ENCODE measurements around the gene MMP11.

- TF ChIP-seq, protein P1, sequence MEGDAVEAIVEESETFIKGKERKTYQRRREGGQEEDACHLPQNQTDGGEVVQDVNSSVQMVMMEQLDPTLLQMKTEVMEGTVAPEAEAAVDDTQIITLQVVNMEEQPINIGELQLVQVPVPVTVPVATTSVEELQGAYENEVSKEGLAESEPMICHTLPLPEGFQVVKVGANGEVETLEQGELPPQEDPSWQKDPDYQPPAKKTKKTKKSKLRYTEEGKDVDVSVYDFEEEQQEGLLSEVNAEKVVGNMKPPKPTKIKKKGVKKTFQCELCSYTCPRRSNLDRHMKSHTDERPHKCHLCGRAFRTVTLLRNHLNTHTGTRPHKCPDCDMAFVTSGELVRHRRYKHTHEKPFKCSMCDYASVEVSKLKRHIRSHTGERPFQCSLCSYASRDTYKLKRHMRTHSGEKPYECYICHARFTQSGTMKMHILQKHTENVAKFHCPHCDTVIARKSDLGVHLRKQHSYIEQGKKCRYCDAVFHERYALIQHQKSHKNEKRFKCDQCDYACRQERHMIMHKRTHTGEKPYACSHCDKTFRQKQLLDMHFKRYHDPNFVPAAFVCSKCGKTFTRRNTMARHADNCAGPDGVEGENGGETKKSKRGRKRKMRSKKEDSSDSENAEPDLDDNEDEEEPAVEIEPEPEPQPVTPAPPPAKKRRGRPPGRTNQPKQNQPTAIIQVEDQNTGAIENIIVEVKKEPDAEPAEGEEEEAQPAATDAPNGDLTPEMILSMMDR (IDR thresholded peaks at IDR 0.05; ENCODE audit: poor library complexity), result peak; percentile 81
- TF ChIP-seq EZH2 (IDR thresholded peaks at IDR 0.05; ENCODE audit: borderline replicate concordance), result no peak
- TF ChIP-seq EZH2phosphoT487 (IDR thresholded peaks at IDR 0.05; ENCODE audit: low read depth, severe bottlenecking, unreplicated experiment), result no peak
Observed at GRCh38 chr22:23767673-23768548, 4.7 kb upstream of the MMP11 start, which contains the start of gene CHCHD10.
